ENCODE data around the gene CASK.

DNA sequence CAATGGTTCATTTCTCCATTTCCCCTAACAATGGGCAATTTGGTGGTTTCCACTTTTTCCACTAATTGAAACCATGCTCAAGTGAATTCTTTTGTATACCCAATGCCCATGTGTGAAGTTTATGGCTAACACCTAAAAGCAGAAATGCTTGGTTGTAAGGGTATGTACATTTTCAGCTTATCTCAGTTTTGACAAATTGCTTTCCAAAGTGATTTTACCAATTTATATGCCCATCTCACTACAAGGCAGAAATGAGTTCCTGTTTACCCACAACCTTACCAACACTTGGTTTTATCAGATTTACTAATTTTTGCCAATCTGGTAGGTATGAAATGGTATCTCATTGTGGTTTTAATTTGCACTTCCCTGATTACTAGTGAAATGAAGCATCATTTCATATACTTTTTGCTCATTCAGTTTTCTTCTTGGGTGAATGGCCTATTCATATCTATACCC, 219.8 kb downstream of the CASK start:
- TF ChIP-seq, protein P1, sequence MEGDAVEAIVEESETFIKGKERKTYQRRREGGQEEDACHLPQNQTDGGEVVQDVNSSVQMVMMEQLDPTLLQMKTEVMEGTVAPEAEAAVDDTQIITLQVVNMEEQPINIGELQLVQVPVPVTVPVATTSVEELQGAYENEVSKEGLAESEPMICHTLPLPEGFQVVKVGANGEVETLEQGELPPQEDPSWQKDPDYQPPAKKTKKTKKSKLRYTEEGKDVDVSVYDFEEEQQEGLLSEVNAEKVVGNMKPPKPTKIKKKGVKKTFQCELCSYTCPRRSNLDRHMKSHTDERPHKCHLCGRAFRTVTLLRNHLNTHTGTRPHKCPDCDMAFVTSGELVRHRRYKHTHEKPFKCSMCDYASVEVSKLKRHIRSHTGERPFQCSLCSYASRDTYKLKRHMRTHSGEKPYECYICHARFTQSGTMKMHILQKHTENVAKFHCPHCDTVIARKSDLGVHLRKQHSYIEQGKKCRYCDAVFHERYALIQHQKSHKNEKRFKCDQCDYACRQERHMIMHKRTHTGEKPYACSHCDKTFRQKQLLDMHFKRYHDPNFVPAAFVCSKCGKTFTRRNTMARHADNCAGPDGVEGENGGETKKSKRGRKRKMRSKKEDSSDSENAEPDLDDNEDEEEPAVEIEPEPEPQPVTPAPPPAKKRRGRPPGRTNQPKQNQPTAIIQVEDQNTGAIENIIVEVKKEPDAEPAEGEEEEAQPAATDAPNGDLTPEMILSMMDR (IDR thresholded peaks at IDR 0.05), result no peak
- no peak for TF ChIP-seq POLR2A (IDR thresholded peaks at IDR 0.05)

Data from right lobe of liver (tissue), 4 donors.